ENCODE measurements around the gene NRF1.

NRF1 gene

GRCh38 chr7:129686063-129686462 is 74.5 kb downstream of the NRF1 start:
- DNase-seq (ENCODE audit: low spot score) = no peak

- DNase-seq (ENCODE audit: low spot score) = no peak
Observed at GRCh38 chr7:129688503-129689222, 77.1 kb downstream of the NRF1 start.

DNA sequence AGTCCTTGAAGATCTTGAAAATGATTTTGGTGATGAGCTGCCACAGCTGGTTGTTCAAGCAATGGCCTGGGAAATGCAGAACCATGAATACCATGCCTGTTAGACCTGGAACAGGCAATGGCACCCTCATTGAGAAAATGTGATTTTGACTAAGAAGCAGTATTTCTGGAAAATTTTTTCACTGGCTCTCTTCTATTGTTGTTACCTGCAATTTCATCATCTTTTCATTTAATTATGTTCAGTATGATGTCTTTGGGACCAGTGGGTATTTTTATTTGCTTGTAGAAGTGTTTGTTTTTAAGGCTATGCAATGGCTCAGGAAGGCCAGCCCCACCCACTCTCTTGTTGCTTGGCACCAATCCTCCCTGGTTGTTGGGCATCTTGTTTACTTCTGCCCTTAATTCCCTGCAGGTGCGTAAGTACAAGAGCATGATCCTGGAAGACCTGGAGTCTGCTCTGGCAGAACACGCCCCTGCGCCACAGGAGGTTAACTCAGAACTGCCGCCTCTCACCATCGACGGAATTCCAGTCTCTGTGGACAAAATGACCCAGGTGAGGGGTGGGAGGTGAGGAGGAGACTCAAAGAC is 78.6 kb downstream of the NRF1 start:
- DNase-seq (ENCODE audit: low spot score) = no peak

DNA sequence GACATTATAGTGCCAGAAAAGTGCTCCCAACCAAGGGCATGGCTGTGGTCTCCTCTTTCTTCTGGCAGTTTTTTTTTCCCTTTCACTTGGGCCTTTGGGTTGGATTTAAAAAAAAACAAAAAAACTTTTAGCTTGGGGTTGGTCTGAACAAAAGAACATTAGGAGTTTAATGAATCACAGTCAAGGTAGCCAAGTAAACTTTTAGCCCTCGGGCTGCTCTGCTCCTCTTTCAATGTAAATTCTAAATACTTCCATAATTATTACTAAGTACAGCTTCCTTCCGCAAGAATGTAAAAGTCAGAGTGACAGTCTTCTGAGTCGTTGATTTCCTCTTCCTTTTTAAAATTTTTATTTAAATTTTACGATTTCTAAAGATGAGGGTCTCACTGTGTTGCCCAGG is 79.2 kb downstream of the NRF1 start:
- DNase-seq (ENCODE audit: low spot score) = no peak

GRCh38 chr7:129698516-129699418 is 87.2 kb downstream of the NRF1 start:
- DNase-seq (ENCODE audit: low spot score) = no peak

DNA sequence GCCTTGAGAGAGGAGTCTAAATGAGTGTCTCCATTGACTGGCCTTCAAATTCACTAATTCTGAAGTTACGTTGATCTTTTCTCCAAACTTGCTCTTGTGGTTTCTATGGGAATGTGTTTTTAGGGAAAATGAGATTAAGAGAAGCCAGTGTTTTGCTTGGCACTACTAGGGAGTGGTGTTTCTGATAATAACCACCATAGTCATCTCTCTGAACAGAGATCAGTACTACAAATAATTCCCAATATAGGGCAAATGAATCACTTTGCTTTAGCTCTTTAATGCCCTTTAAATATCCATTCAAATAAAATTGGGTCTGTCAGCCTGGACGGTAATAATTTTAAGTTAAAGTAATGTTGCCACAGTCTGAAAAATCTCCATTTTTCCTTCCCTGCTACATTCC is 90.8 kb downstream of the NRF1 start:
- no peak for DNase-seq (ENCODE audit: low spot score)

DNA sequence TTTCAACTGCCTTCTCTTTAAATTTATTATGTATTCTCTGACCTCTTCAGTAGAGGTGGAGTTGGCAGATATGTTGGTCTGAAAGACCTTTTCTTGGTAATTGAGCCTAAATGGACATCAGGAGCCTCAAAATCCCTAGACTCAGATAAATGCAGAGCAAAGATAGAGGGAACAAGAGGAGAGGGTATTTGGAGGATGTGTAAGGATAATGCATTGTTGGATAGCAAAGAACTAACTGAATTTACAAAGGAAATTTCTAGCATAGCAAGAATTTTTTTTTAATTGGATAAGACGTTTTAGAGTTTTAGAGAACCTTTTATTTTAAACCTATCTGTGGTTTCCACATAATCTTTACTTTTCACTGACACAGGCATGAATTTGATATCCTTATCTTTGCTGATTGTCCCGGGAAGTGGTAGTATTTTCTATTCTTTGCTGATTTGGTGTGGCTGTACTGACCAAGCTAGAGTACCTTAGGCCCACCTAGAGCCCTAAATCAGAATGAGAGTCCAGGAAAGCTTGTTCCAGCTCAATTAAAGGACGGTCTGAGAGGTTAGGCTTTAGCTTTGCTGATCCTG is 91.3 kb downstream of the NRF1 start:
- no peak for DNase-seq (ENCODE audit: low spot score)

- no peak for DNase-seq (ENCODE audit: low spot score)
Observed at GRCh38 chr7:129703751-129704150, 92.2 kb downstream of the NRF1 start.

- DNase-seq (ENCODE audit: low spot score) = no peak
Observed at GRCh38 chr7:129707910-129708499, 96.5 kb downstream of the NRF1 start.

DNA sequence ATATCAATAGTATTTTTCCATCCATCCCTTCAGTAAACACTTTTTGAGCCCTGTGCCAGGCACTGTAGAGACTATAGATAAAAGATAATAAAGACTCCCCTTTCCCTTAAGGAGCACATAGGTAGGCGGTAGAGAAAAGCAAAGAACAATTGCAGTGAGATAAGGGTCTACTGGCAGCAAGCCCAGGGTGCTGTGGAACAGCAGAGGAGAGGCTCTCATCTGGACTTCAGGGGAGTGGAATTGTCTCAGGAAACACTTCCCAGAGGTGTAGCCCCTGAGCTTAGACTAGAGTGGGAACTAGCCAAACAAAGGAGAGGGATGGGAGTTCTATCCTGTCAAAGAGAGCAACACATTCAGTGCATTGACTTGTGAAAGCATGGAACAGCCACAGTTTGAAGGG is 102.0 kb downstream of the NRF1 start:
- DNase-seq (ENCODE audit: low spot score) = no peak

GRCh38 chr7:129714514-129715063 is 103.1 kb downstream of the NRF1 start:
- DNase-seq (ENCODE audit: low spot score) = no peak

DNA sequence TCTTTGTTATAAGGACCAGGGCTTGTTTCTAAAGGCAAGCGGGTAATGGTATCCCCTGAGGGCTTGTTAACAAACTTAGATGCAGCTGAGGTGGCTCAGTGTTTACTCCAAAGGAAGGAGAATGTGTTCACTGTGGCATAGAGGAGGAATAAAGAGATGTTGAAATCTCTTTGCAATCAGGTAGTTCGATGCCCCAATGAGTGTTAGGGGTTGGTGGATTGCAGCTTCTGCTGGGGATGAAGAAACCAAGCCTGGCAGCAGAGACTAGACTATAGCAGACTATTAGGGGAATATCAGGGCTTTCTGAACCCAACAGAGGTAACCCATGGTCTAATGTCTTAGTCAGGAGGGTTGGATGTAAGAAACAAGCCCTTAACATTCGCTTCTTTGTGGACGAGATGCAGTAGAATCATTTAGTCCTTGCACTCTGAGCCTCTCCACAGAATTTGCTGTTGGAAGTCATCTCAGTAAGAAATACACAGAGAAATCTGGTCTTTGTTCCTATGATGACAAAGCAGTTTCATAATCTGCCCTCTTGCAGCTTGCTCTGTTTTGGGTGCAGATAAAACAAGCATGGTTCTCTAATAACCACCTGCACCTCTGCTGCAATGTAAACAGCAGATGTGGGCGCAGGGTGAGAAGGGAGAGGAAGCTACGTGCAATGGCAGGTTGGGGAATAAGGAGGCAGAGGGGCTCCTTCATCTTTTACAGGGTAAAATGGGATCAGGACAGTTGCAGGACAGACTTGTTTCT is 108.6 kb downstream of the NRF1 start:
- no peak for DNase-seq (ENCODE audit: low spot score)

- no peak for DNase-seq (ENCODE audit: low spot score)
Observed at GRCh38 chr7:129721068-129721467, 109.5 kb downstream of the NRF1 start.

- DNase-seq (ENCODE audit: low spot score) = no peak
Observed at GRCh38 chr7:129723679-129724078, 112.2 kb downstream of the NRF1 start.

GRCh38 chr7:129724796-129725195 is 113.3 kb downstream of the NRF1 start:
- DNase-seq (ENCODE audit: low spot score) = no peak

GRCh38 chr7:129728875-129729467 is 117.5 kb downstream of the NRF1 start:
- DNase-seq (ENCODE audit: low spot score) = no peak

DNA sequence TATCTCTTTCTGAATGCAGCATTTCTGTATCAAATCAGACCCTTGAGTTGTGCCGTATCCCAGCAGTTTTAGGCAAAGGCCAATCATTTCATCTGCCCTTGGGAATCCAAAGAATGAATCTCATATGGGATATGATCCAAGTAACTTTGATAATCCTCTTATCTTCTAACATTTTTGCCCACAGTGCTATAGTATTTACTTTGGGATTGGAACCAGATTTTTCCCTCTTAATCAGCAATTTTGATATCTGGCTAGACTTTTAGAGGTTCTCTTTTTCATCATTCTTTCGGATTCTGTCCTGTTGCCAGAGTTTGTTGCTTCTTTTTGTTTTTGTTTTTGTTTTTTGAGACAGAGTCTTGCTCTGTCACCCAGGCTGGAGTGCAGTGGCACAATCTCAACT is 118.0 kb downstream of the NRF1 start:
- no peak for DNase-seq (ENCODE audit: low spot score)

- DNase-seq (ENCODE audit: low spot score) = no peak
Observed at GRCh38 chr7:129730159-129730558, 118.6 kb downstream of the NRF1 start.

GRCh38 chr7:129734400-129734799 is 122.9 kb downstream of the NRF1 start:
- DNase-seq (ENCODE audit: low spot score) = no peak

GRCh38 chr7:129739427-129739826 is 127.9 kb downstream of the NRF1 start:
- DNase-seq (ENCODE audit: low spot score) = peak; percentile 18

Measured in RKO (cell line).